Measurements from ENCODE around the gene MRTFA. TPM values are rescaled to one million over a fixed set of nuclear protein-coding genes. Genes with fewer than 3 reads are reported as not detected.

Gene MRTFA
- total and polyA plus RNA-seq, 9 of the 15 experiments (the other 6 are each of a cell fraction or from before 2014, with no cell fraction given) = 0.84 to 21.1 (median 3.7) TPM

- TF ChIP-seq PHF20 (IDR thresholded peaks at IDR 0.05; ENCODE audit: partially characterized antibody) (no peak), GABPA (tag; conservative IDR thresholded peaks at IDR 0.05; ENCODE audit: low read depth) (no peak), ETV1 (tag; conservative IDR thresholded peaks at IDR 0.05; ENCODE audit: low read depth) (no peak), NR2F6 (CRISPR knock-in tag; IDR thresholded peaks at IDR 0.05) (no peak), ZNF407 (IDR thresholded peaks at IDR 0.05; ENCODE audit: low read depth) (no peak), BRD9 (IDR thresholded peaks at IDR 0.05; ENCODE audit: low read depth, partially characterized antibody) (no peak), HIVEP1 (CRISPR knock-in tag; IDR thresholded peaks at IDR 0.05) (no peak), ZC3H11A (IDR thresholded peaks at IDR 0.05; ENCODE audit: low read depth, low read length) (no peak)
These were observed 162.8 kb downstream of the MRTFA start (continued) for GRCh38 chr22:40473703-40474102.
